ENCODE data around the gene LCMT2.

LCMT2 gene

GRCh38 chr15:43274136-43274535 is 56.2 kb downstream of the LCMT2 start:
- no peak for DNase-seq (ENCODE audit: low read depth)

Data from CMK (cell line).